K562 (cell line): Measurements from ENCODE around the gene BCL7C.

ENCODE experiments used
- ATF1 ChIP-seq, 2 experiments: fragments of 450-650 bp in 1 of 2; IDR thresholded peaks; 2 replicates each; pipeline ENCODE4 v1.6.1; 2016; ENCODE audit warnings: missing compliant biosample characterization in 1 of 2, missing genetic modification characterization in 1 of 2
- CREB5 ChIP-seq: fragments of 250-450 bp; sonication (Bioruptor Pico); IDR thresholded peaks from 2 replicates; pipeline ENCODE4 v1.5.0; 2020; ENCODE audit warnings: mild to moderate bottlenecking
- CTCF ChIP-seq, 3 experiments: IDR thresholded peaks in 2 of 3; conservative IDR thresholded peaks in 1 of 3; 2 replicates each; pipeline ENCODE4 v1.5.1; 2011 to 2012; ENCODE audit warnings: low read length in 3 of 3, mild to moderate bottlenecking in 3 of 3, control low read depth in 2 of 3, improper control_type of control experiment in 1 of 3, inconsistent platforms in 1 of 3, low read depth in 1 of 3, mixed read lengths in 1 of 3, moderate library complexity in 1 of 3; ENCODE audit not compliant: insufficient read depth in 2 of 3
- ETV6 ChIP-seq, 3 experiments: fragments of 150-350 bp in 1 of 3; sonication (generic) in 1 of 3; formaldehyde crosslinking in 1 of 3; IDR thresholded peaks; 2 replicates each; pipeline versions ENCODE4 v1.6.1 to v1.8.0; 2014 to 2022; ENCODE audit warnings: borderline replicate concordance in 2 of 3, low read depth in 2 of 3, antibody characterized with exemption in 1 of 3, low read length in 1 of 3, mild to moderate bottlenecking in 1 of 3, missing genetic modification reagents in 1 of 3
- HMGXB4 ChIP-seq: sonication (generic); formaldehyde crosslinking; IDR thresholded peaks from 2 replicates; pipeline ENCODE4 v1.8.1; 2023; ENCODE audit warnings: mild to moderate bottlenecking, missing genetic modification reagents
- HNRNPLL ChIP-seq: fragments of 200-400 bp; formaldehyde crosslinking; IDR thresholded peaks from 2 replicates; pipeline ENCODE4 v1.6.1; 2017; ENCODE audit warnings: low read length, low read depth, mild to moderate bottlenecking; ENCODE audit not compliant: poor library complexity, severe bottlenecking
- KLF10 ChIP-seq: fragments of 250-450 bp; sonication (Bioruptor Pico); IDR thresholded peaks from 2 replicates; pipeline ENCODE4 v1.6.1; 2021; ENCODE audit warnings: matching md5 sums
- RAD51 ChIP-seq: fragments of 450-650 bp; IDR thresholded peaks from 2 replicates; pipeline ENCODE4 v1.7.1; 2016; ENCODE audit warnings: low read depth, mild to moderate bottlenecking, borderline replicate concordance
- SMC3 ChIP-seq: conservative IDR thresholded peaks from 2 replicates; pipeline ENCODE4 v1.6.1; 2011; ENCODE audit warnings: low read depth, low read length, improper control_type of control experiment; ENCODE audit not compliant: insufficient read depth
- ZKSCAN8 ChIP-seq: fragments of 200-800 bp; sonication (Bioruptor generic); IDR thresholded peaks from 2 replicates; pipeline ENCODE4 v1.6.1; 2016; ENCODE audit warnings: missing genetic modification characterization, missing compliant biosample characterization
- ZNF274 ChIP-seq: IDR thresholded peaks from 2 replicates; pipeline ENCODE4 v1.6.1; 2011; ENCODE audit warnings: low read depth, mild to moderate bottlenecking, low read length, moderate library complexity, borderline replicate concordance

DNA sequence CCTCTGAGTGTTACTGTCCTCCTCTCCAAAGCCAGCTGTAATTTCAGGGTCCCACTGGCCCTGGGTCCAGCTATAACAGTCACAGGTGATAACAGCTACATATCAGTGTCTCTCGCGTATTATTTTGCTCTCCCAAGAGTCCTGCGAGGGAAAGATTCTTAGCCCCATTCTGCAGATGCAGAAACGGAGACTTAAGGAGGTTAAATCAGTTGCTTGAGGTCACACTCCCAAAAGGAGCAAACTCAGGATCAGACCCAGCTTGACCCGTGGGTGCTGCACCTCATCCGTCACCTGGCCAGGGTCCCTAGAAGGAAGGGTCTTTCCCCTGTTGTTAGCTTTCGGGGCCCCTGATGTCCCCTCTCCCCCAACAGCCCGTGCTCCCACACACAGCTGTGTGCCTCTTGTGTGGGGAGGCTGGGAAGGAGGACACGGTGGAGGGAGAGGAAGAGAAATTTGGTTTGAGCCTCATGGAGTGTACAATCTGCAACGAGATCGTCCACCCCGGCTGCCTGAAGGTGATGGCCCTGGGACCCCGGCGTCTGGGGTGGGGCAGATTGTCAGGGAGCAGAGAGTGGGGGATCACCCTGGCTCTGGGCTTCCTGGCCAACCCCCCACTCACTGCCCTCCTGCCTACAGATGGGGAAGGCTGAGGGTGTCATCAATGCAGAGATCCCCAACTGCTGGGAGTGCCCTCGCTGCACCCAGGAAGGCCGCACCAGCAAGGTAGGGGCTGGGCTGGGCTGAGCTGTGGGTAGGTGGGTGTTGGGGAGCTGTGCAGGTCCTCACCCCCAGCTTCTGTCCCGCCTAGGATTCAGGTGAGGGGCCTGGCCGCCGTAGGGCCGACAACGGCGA lies 33.3 kb upstream of the BCL7C start:
- no peak for TF ChIP-seq ATF1 (CRISPR knock-in tag; IDR thresholded peaks at IDR 0.05)
- no peak for TF ChIP-seq ATF1 (tag; IDR thresholded peaks at IDR 0.05)
- TF ChIP-seq ZNF274 = no peak
- no peak for TF ChIP-seq RAD51
- TF ChIP-seq ZKSCAN8 = no peak
- no peak for TF ChIP-seq SMC3
- no peak for TF ChIP-seq KLF10 (CRISPR knock-in tag)
- no peak for TF ChIP-seq HNRNPLL
- TF ChIP-seq CTCF (IDR thresholded peaks at IDR 0.05 in 2 of 3, conservative IDR thresholded peaks at IDR 0.05 in 1 of 3; ENCODE audit: insufficient read depth in 2 of 3, low read depth in 1 of 3, low read length in 3 of 3) = no peak
- no peak for TF ChIP-seq HMGXB4 (CRISPR knock-in tag)
- no peak for TF ChIP-seq CREB5 (CRISPR knock-in tag)
- TF ChIP-seq ETV6 (IDR thresholded peaks at IDR 0.05; ENCODE audit: borderline replicate concordance in 1 of 2, low read depth in 2 of 2, low read length in 1 of 2) = no peak
- no peak for TF ChIP-seq ETV6 (CRISPR knock-in tag; IDR thresholded peaks at IDR 0.05; ENCODE audit: borderline replicate concordance)
